HEK293 (cell line): ENCODE results near the gene OR4C11.

ENCODE experiments used
- CTCF ChIA-PET: fragments of 350-600 bp; formaldehyde crosslinking; extraction: SDS; loops from one replicate; lab custom pipeline; 2021; ENCODE audit warnings: antibody characterized with exemption; lab: Yijun Ruan, JAX
- POLR2A ChIA-PET: fragments of 300-600 bp; formaldehyde crosslinking; extraction: SDS; loops from one replicate; lab custom pipeline; 2020; ENCODE audit warnings: antibody characterized with exemption, inconsistent platforms; lab: Yijun Ruan, JAX
- H3K27ac ChIP-seq: fragments of 200-500 bp; sonication (Bioruptor generic); 2 replicates; pipeline ENCODE4 v1.5.1; 2014; ENCODE audit warnings: low read depth, low read length, control low read depth, inconsistent platforms; ENCODE audit errors: extremely low read depth
- H3K36me3 ChIP-seq, 2 experiments: fragments of 200-500 bp in 1 of 2; sonication (Bioruptor generic) in 1 of 2; 1 replicate in 1 of 2; 2 replicates in 1 of 2; pipeline ENCODE4 v1.5.1; 2014 to 2017; ENCODE audit warnings: inconsistent platforms in 2 of 2, low read length in 2 of 2; ENCODE audit not compliant: control insufficient read depth in 2 of 2, insufficient read depth in 1 of 2
- H3K4me1 ChIP-seq: fragments of 200-500 bp; sonication (Bioruptor generic); 2 replicates; pipeline ENCODE4 v1.5.1; 2014; ENCODE audit warnings: mild to moderate bottlenecking, low read length, inconsistent platforms; ENCODE audit not compliant: control insufficient read depth, insufficient read depth
- H3K4me3 ChIP-seq: 2 replicates; pipeline ENCODE4 v1.5.1; 2011; ENCODE audit warnings: low read depth, mild to moderate bottlenecking, control low read depth, low read length, moderate library complexity
- H3K9me3 ChIP-seq: fragments of 200-500 bp; sonication (Bioruptor generic); 2 replicates; pipeline ENCODE4 v1.5.1; 2014; ENCODE audit warnings: low read depth, low read length, inconsistent platforms; ENCODE audit not compliant: control insufficient read depth, insufficient read depth
- ATF2 ChIP-seq: fragments of 450-650 bp; formaldehyde crosslinking; IDR thresholded peaks from 2 replicates; pipeline ENCODE4 v1.5.1; 2016; ENCODE audit warnings: missing biosample characterization, missing genetic modification characterization, low read depth
- GLI2 ChIP-seq: fragments of 450-650 bp; formaldehyde crosslinking; IDR thresholded peaks from 2 replicates; pipeline ENCODE4; 2017; ENCODE audit warnings: missing biosample characterization, missing genetic modification characterization, low read depth, borderline replicate concordance
- KLF16 ChIP-seq: fragments of 450-650 bp; formaldehyde crosslinking; IDR thresholded peaks from 2 replicates; pipeline ENCODE4 v1.5.1; 2017; ENCODE audit warnings: missing biosample characterization, missing genetic modification characterization
- KLF7 ChIP-seq: fragments of 450-650 bp; formaldehyde crosslinking; IDR thresholded peaks from 2 replicates; pipeline ENCODE4 v1.5.1; 2016; ENCODE audit warnings: missing biosample characterization, missing genetic modification characterization, borderline replicate concordance
- KLF8 ChIP-seq: fragments of 450-650 bp; formaldehyde crosslinking; IDR thresholded peaks from 2 replicates; pipeline ENCODE4 v1.5.1; 2016; ENCODE audit warnings: missing biosample characterization, missing genetic modification characterization
- MZF1 ChIP-seq: fragments of 450-650 bp; formaldehyde crosslinking; IDR thresholded peaks from 2 replicates; pipeline ENCODE4 v1.5.1; 2017; ENCODE audit warnings: missing biosample characterization, missing genetic modification characterization, borderline replicate concordance
- OSR2 ChIP-seq: fragments of 450-650 bp; formaldehyde crosslinking; IDR thresholded peaks from 2 replicates; pipeline ENCODE4 v1.5.1; 2016; ENCODE audit warnings: missing biosample characterization, missing genetic modification characterization
- PRDM1 ChIP-seq: fragments of 450-650 bp; formaldehyde crosslinking; IDR thresholded peaks from 2 replicates; pipeline ENCODE4; 2016; ENCODE audit warnings: missing biosample characterization, missing genetic modification characterization
- REPIN1 ChIP-seq: fragments of 450-650 bp; formaldehyde crosslinking; IDR thresholded peaks from 2 replicates; pipeline ENCODE4 v1.5.1; 2017; ENCODE audit warnings: missing biosample characterization, missing genetic modification characterization, low read depth
- TCF7L2 ChIP-seq: IDR thresholded peaks from 2 replicates; pipeline ENCODE4 v1.6.1; 2011; ENCODE audit warnings: low read depth, mild to moderate bottlenecking, inconsistent platforms, low read length, moderate library complexity, borderline replicate concordance
- TRIM28 ChIP-seq: IDR thresholded peaks from 2 replicates; pipeline ENCODE4 v1.6.1; 2011; ENCODE audit warnings: low read length, control low read depth, borderline replicate concordance
- ZBTB1 ChIP-seq: fragments of 450-650 bp; formaldehyde crosslinking; IDR thresholded peaks from 2 replicates; pipeline ENCODE4 v1.5.1; 2016; ENCODE audit warnings: missing biosample characterization, missing genetic modification characterization
- ZBTB20 ChIP-seq: fragments of 450-650 bp; formaldehyde crosslinking; IDR thresholded peaks from 2 replicates; pipeline ENCODE4 v1.5.1; 2016; ENCODE audit warnings: missing biosample characterization, missing genetic modification characterization
- ZFP41 ChIP-seq: fragments of 450-650 bp; formaldehyde crosslinking; IDR thresholded peaks from 2 replicates; pipeline ENCODE4 v1.5.1; 2016; ENCODE audit warnings: missing biosample characterization, missing genetic modification characterization, borderline replicate concordance
- ZNF23 ChIP-seq: fragments of 450-650 bp; formaldehyde crosslinking; IDR thresholded peaks from 2 replicates; pipeline ENCODE4 v1.5.1; 2016; ENCODE audit warnings: missing biosample characterization, missing genetic modification characterization, borderline replicate concordance
- ZNF24 ChIP-seq: fragments of 450-650 bp; formaldehyde crosslinking; IDR thresholded peaks from 2 replicates; pipeline ENCODE4 v1.5.1; 2016; ENCODE audit warnings: missing biosample characterization, missing genetic modification characterization
- ZNF280C ChIP-seq: fragments of 450-650 bp; formaldehyde crosslinking; IDR thresholded peaks from 2 replicates; pipeline ENCODE4 v1.5.1; 2016; ENCODE audit warnings: missing biosample characterization, missing genetic modification characterization
- ZNF391 ChIP-seq: fragments of 450-650 bp; formaldehyde crosslinking; IDR thresholded peaks from 2 replicates; pipeline ENCODE4 v1.5.1; 2016; ENCODE audit warnings: low read depth, missing biosample characterization, missing genetic modification characterization, borderline replicate concordance
- TF ChIP-seq, protein P1 (sequence below): fragments of 450-650 bp; formaldehyde crosslinking; IDR thresholded peaks from 2 replicates; pipeline ENCODE4 v1.5.1; 2016; ENCODE audit warnings: missing biosample characterization, missing genetic modification characterization
- TF ChIP-seq, protein P2 (sequence below): fragments of 450-650 bp; formaldehyde crosslinking; IDR thresholded peaks from 2 replicates; pipeline ENCODE4 v1.5.1; 2016; ENCODE audit warnings: missing biosample characterization, missing genetic modification characterization
- TF ChIP-seq, protein P3 (sequence below): fragments of 450-650 bp; formaldehyde crosslinking; IDR thresholded peaks from 2 replicates; pipeline ENCODE4 v1.5.1; 2017; ENCODE audit warnings: missing biosample characterization, missing genetic modification characterization

OR4C11 gene

DNA sequence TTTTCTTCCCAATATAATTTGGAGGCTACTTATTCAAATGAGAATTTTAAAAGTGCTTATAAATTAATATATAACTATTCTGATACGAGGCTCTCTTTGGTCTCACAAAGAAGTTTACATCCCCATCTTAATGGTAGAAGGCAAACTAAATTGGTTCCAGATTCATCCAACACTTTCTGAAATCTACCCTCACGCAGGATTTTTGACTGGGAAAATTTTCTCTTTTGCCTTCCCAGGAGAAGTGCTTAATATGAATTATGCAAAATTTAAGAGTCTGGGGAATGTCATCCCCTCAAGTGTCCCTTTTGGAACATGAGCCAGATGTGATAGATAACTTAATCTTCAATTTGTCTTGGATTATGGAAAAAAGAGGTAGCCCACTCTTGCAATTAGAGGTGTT lies at the start of gene OR4C11:
Gene OR4C11, minus strand, starts transcription at position 101 of the 400 bp plus-strand sequence. CDS start 3,272 bp downstream, outside the sequence.
- no peaks in the 10 kb centered on the region for H3K9me3 ChIP-seq
- no peak within 1 kb of the TSS for H3K27ac ChIP-seq
- H3K4me3 ChIP-seq: no peak within 1 kb of the TSS
- no peaks in the 10 kb centered on the region for H3K36me3 ChIP-seq
- no peaks in the 10 kb centered on the region for H3K4me1 ChIP-seq
- POLR2A ChIA-PET: no interaction called here
- CTCF ChIA-PET: no interaction called here
- no peak for TF ChIP-seq TRIM28
- TF ChIP-seq PRDM1 (tag by site-specific recombination): no peak
- no peak for TF ChIP-seq ZNF391 (tag by site-specific recombination)
- no peak for TF ChIP-seq ZFP41 (tag by site-specific recombination)
- TF ChIP-seq ATF2: no peak
- TF ChIP-seq GLI2: no peak
- no peak for TF ChIP-seq REPIN1
- TF ChIP-seq ZNF23: no peak
- no peak for TF ChIP-seq ZNF24 (tag by site-specific recombination)

DNA sequence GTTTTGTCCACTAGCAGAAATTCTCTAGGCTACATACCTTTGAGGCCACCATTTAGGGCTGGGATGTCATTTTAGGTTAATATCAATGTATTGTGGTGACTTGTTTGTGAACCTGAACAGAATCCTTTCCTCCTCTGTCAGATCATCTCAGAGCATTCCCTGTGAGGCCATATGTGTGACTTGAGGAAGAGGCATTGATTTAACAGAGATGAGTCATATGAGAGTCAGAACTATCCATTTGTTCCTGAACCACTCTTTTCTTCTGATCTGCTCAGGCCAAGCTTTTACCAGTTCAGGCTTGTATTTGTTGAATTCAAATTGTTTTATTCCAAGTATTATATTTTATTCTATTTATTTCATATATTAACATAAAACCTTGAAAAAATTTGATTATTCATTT lies 47.7 kb upstream of the OR4C11 start:
- H3K4me3 ChIP-seq: no peak overlapping the region
- H3K27ac ChIP-seq: no peak overlapping the region
- CTCF ChIA-PET: no interaction called here
- TF ChIP-seq TCF7L2: no peak
- TF ChIP-seq, protein P1, sequence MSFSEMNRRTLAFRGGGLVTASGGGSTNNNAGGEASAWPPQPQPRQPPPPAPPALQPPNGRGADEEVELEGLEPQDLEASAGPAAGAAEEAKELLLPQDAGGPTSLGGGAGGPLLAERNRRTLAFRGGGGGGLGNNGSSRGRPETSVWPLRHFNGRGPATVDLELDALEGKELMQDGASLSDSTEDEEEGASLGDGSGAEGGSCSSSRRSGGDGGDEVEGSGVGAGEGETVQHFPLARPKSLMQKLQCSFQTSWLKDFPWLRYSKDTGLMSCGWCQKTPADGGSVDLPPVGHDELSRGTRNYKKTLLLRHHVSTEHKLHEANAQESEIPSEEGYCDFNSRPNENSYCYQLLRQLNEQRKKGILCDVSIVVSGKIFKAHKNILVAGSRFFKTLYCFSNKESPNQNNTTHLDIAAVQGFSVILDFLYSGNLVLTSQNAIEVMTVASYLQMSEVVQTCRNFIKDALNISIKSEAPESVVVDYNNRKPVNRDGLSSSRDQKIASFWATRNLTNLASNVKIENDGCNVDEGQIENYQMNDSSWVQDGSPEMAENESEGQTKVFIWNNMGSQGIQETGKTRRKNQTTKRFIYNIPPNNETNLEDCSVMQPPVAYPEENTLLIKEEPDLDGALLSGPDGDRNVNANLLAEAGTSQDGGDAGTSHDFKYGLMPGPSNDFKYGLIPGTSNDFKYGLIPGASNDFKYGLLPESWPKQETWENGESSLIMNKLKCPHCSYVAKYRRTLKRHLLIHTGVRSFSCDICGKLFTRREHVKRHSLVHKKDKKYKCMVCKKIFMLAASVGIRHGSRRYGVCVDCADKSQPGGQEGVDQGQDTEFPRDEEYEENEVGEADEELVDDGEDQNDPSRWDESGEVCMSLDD (tag by site-specific recombination): no peak
- TF ChIP-seq OSR2 (tag by site-specific recombination): no peak
- no peaks in the 10 kb centered on the region for H3K36me3 ChIP-seq
- POLR2A ChIA-PET: no interaction called here
- H3K9me3 ChIP-seq: no peaks in the 10 kb centered on the region
- no peaks in the 10 kb centered on the region for H3K4me1 ChIP-seq

DNA sequence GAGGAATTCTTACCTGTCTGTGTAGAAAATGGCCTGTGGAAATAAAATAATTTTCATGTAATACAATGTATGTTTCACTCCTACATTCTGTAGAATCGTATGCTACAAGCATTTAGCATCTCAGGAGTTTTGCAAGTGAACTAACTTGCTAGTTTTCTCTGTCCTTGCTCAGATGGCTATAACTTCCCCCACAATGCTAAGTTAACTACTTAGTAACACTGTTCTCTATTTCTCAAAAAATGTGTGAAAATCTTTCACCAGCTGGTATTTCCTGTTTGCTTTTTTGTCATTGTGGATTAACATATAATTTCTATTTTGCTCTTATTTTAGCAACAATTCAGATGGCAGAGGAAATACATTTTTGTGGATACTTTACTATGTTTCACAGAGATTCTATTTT lies 45.1 kb upstream of the OR4C11 start:
- H3K9me3 ChIP-seq: no peaks in the 10 kb centered on the region

More for the DNA sequence above, 45.1 kb upstream of the OR4C11 start:
- no peaks in the 10 kb centered on the region for H3K4me1 ChIP-seq
- H3K4me3 ChIP-seq: no peak overlapping the region
- ChIA-PET POLR2A (no interaction called here), CTCF (no interaction called here)
- H3K27ac ChIP-seq: no peak overlapping the region
- H3K36me3 ChIP-seq: no peaks in the 10 kb centered on the region
- no peak for TF ChIP-seq KLF16 (tag by site-specific recombination)
- TF ChIP-seq, protein P2, sequence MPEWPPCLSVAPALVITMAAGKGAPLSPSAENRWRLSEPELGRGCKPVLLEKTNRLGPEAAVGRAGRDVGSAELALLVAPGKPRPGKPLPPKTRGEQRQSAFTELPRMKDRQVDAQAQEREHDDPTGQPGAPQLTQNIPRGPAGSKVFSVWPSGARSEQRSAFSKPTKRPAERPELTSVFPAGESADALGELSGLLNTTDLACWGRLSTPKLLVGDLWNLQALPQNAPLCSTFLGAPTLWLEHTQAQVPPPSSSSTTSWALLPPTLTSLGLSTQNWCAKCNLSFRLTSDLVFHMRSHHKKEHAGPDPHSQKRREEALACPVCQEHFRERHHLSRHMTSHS (tag by site-specific recombination): no peak
- TF ChIP-seq, protein P3, sequence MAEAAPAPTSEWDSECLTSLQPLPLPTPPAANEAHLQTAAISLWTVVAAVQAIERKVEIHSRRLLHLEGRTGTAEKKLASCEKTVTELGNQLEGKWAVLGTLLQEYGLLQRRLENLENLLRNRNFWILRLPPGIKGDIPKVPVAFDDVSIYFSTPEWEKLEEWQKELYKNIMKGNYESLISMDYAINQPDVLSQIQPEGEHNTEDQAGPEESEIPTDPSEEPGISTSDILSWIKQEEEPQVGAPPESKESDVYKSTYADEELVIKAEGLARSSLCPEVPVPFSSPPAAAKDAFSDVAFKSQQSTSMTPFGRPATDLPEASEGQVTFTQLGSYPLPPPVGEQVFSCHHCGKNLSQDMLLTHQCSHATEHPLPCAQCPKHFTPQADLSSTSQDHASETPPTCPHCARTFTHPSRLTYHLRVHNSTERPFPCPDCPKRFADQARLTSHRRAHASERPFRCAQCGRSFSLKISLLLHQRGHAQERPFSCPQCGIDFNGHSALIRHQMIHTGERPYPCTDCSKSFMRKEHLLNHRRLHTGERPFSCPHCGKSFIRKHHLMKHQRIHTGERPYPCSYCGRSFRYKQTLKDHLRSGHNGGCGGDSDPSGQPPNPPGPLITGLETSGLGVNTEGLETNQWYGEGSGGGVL (tag by site-specific recombination): no peak
- no peak for TF ChIP-seq KLF8 (tag by site-specific recombination)
- no peak for TF ChIP-seq ZBTB20 (tag by site-specific recombination)
- no peak for TF ChIP-seq ZNF280C (tag by site-specific recombination)
- TF ChIP-seq ZBTB1 (tag by site-specific recombination): no peak
- no peak for TF ChIP-seq KLF7 (tag by site-specific recombination)
- TF ChIP-seq MZF1 (tag by site-specific recombination): no peak
